ENCODE results near the gene RASA1. TPM values are rescaled to one million over a fixed set of nuclear protein-coding genes. Genes with fewer than 3 reads are reported as not detected.

RASA1 gene
- total RNA-seq, 1 donor from 2014 or later = 20.6 TPM

DNA sequence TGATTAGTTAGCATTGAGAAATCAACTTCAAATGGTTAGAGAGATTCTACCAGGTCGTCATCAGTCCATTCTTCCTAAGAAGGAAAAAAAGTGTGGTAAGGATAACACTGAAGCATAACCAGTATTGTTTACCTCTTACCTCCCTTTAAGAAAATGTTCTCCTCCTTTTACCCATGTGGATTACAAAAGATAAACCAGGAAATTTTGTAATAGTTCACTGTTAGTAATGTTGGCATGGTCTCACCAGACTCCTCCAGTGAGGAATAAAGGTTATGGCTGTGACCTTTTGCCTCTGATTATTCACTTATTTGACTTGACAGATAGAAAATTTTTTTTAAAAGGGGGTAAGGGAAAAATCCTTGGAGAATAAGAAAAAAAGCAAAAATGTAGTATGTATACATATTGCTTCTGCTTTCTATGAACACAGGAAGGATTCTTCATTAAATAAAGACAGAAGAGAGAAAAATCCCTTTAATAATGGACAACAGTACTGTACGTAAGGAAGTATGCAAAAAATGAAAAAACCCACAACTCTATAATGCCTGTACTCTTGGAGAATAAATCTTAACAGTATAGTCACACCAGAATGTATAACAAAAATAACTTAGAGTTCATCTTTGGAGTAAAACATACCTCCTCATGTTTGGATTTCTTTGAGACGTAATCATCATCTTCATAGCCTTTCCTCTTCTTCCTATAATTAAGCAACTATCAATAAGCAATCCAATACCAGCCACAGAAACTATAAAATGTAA is 126.9 kb downstream of the RASA1 start:
- DNase-seq (no peak), ATAC-seq (peak; percentile 32)
- intact Hi-C loops (cut with micrococcal nuclease) = no loop called here

DNA sequence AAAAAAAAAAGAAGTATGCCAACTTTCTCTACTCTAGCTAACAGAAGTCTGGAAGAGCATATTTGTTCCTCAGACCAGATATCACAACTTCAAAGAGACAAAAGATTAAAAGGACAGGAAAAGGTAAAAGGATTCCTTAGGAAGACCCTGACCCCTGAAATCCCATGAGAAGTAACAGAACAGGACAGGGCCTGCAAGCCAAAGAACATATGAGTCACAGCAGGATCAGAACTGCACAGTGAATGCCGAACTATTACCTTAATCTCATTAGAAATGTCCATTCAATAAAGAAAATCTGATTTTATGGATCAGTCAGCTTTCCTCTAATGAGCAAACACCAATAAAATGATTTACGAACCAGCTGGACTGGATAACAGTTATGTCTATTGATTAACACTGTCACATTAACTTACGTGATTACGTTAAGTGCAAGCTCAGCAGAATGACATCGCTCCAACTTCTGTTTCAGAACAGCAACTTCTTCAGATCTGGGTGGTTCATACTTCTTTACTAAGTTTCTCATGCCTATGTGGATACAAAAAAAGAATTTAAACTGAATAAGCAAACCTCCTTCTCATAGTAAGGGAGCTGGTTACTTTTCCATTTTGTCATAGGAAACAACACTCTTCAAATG is 131.4 kb downstream of the RASA1 start:
- intact Hi-C loops (cut with micrococcal nuclease) = no loop called here
- DNase-seq (no peak), ATAC-seq (no peak)

DNA sequence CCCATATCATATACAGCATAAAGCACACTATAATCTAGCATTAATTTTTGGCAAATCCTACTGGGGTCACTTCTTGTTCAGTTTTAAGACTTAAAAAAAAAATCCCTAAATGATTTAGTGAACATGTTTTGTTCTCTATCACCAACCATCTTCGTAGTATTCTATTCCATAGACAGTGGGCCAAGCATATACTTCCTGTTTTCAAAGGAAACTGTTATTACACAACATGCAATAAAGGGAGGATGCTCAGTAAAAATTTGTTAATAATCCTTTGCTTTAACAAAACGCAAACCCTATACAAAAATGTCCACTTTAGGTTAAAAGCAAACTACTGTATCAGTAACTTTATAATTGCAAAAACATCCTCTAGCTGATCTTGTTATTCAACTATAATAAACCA is 132.0 kb downstream of the RASA1 start:
- intact Hi-C loops (cut with micrococcal nuclease) = no loop called here
- ATAC-seq (no peak), DNase-seq (no peak)

DNA sequence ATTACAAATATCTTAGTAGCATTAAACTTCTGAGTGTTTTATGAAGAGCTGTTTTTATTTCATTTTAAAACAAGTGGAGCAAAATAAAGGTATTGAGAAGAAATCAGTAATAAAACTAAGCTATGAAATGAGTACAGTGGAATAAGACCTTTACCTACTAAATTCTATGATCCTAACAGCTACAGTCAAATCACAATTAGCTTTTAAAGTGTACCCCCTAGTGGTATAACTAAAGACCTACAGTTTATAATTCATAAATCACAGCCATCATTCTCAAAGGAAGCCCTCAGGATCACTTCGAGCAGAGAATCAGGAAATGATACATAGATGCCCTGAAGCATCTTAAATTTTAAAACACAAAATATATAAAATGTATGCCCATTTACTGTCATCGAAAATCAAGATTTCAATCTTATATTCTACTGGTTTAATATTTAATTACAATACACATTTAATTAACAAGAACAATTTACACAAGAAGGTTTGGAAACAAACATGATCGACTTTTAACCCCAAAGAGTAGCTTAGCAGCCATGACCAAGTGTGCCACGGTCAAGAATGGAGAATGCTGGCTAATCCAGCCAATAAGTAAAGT is 132.7 kb downstream of the RASA1 start:
- ATAC-seq (peak; percentile 57), DNase-seq (no peak)
- intact Hi-C loops (cut with micrococcal nuclease) = no loop called here

DNA sequence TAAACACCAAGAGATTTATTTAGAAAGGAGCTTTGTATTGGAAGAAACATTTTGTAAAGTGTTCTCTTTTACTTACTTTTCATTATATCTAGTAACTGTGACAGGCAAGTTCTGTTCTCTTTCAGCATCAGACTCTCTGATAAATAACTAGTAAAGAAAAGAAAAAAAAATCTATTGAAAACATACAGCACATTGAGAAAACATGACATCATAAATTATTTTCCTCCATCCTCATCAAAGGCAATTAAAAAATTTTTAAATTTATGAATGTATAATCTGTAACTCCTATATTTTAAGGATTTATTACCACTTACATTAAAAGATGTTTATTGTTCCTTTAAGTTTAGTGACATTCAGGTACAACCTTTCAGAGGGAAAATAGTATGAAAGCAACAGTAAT is 133.9 kb downstream of the RASA1 start:
- DNase-seq (no peak), ATAC-seq (no peak)
- intact Hi-C loops (cut with micrococcal nuclease) = no loop called here

DNA sequence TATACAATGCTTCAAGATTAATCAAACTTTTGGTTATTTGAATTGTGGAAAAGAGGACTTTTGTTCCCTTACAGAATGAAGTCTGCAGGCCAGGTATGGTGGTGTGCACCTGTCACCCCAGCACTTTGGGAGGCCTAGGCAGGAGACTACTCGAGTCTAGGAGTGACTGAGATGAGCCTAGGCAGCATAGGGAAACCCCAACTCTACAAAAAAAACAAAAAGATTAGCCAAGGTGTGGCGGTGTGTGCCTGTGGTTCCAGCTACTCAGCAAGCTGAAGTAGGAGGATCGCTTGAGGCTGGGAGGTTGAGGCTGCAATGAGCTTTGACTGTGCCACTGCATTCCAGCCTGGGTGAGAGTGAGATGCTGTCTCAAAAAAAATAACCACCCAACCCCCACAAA is 135.7 kb downstream of the RASA1 start:
- ATAC-seq = no peak
- intact Hi-C loops (cut with micrococcal nuclease) = no loop called here
- DNase-seq = no peak

DNA sequence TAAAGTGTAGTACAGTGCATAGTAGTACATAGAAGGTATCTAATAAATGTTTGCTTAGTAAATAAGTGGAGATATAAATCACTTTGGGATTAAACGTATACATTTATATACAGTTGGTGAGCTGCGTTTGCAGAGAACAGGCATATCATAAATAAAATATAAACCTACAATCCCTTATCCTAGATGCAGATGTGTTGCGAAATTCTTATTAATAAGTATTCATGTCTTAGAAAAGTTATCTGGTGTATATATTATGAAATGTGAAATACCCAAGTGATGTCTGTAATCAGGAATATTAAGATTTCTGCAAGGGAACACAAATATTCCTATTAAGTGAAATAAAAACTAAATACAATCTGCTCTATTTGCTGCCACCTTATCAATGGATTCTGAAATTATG is 136.2 kb downstream of the RASA1 start:
- ATAC-seq (no peak), DNase-seq (no peak)
- intact Hi-C loops (cut with micrococcal nuclease) = no loop called here

DNA sequence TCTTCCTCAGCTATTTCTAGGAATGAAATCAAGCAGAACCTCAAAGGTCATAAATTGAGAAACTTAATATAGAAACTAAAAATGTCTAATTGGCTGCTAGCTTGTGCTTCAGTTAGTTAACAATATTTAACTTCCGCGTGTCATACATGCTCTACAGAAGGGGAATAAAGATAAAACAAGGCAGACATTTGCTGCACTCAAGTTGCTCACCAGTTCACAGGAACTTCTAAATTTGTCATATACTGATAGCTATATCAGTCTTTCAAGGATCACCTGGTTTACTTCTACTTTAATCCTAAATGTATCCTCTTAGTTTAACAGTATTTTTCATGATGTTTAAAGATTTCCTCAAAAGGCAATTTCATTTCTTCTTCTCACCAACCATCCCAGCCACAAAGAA is 136.7 kb downstream of the RASA1 start:
- intact Hi-C loops (cut with micrococcal nuclease) = no loop called here
- DNase-seq (no peak), ATAC-seq (no peak)

DNA sequence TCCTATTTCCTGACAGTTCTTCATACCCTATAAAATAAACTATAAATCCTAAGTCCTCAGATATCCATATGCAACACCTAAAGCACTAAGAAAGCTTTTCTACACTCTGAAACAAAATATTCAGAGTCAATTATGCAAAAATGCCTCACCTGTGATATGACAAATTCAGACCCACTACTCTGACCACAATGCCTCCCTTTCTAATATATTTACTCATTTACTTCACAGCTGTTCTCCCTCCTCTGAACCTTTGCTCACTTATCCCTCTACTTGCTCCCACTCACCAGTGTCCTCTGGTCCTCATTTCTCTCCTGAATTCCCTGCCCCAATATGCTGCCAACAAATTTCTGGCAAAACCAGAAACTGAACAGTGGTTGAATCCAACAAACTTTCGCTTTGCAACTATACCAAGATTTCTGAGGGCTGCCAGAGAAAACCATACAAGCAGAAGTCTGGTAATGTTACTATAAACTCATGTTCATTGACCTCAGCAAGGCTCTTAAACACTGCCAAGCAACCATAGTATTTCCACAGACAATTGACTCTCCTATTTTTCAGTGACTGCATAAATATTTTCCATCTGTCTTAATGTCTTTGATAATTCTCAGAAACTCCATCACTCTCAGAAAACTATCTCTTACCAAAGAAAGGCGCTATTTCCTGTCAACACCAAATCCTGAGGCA is 137.9 kb downstream of the RASA1 start:
- ATAC-seq (no peak), DNase-seq (no peak)
- intact Hi-C loops (cut with micrococcal nuclease) = no loop called here

DNA sequence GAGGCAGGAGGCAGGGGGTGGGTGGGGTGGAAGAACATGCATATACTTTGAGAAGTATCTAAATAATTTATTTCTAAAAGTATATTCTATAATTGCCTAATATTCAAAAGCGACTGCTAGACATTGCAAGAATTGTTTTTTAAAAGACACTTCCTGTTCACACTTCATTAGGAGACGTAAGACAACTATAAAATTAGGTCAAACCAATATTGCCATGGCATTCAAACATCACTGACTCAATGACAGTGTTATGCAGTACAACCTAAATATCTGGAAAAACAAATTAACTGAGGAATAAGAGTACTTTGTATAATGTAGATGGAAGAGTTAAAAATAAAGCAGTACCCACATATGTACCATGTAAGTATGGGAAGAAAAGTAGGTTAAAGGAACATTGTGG is 140.5 kb downstream of the RASA1 start:
- intact Hi-C loops (cut with micrococcal nuclease) = no loop called here
- DNase-seq (no peak), ATAC-seq (no peak)

DNA sequence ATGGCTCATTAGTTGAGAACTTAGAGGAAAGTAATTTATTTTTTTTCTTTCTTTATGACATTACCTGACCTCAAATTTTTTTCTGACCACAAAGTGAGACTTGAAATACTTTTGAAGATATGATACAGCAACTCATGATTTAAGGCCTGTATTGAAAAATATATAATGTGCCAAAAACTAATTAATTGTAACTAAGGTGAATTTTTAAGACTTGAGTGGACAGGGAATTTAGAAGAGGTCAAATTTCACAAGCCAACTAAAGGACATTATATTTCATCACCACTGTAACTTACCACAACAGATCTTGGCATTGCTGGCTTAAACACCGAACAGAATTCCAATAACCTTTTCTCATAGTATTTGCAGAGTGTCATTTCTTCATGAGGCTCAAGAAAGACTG is 143.2 kb downstream of the RASA1 start:
- intact Hi-C loops (cut with micrococcal nuclease) = no loop called here
- DNase-seq (no peak), ATAC-seq (no peak)

DNA sequence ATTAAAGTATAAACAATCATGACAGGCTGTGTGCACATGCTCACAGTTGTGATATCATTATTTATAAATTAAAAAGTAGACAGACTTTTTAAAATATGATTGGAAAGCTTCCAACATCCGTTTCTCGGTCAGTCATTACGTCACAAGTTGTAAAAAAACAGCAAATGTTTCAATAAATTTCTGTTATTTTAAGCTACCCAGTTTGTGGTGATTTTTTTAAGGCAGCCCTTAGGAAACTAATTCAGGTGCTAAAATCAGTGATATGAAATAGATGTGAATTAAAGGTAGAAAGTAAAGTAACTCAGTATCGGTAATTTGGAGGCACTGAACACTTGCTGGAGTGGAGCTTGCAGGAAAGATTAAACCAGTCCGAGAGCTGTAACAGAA is 143.9 kb downstream of the RASA1 start:
- no peak for DNase-seq
- no peak for ATAC-seq
- intact Hi-C loops (cut with micrococcal nuclease) = no loop called here

DNA sequence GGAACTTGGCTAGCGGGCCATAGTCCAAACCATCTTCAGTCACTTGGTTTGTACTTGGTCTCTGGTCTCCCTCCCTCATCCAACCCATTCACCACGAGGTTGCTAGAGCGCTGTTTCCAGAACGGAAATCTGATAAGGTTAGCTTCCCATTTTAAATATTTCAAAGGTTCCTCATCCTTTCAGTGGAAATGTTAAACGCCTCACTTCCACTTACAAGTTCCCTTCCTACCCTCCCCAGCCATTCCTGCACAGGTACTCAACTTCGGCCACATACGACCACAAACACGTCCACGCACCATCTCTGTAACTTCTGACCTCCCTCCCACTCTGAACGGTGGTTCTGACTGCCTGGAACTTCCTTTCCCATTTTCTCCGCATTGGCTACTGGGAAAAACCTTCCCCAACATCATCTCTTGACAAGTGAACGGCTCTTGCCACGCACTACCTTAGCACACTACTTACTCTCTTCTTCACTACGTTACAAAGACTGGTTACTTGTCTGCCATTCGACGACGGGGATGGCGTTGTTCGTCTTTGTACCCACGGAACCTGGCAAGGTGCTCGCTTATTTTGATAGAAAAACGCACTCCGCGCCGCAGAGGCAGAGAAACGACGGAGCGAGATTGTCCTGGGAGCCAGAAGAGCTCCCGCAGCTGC is 144.4 kb downstream of the RASA1 start:
- peak; percentile 41 for ATAC-seq
- no peak for DNase-seq
- intact Hi-C loops (cut with micrococcal nuclease) = no loop called here

DNA sequence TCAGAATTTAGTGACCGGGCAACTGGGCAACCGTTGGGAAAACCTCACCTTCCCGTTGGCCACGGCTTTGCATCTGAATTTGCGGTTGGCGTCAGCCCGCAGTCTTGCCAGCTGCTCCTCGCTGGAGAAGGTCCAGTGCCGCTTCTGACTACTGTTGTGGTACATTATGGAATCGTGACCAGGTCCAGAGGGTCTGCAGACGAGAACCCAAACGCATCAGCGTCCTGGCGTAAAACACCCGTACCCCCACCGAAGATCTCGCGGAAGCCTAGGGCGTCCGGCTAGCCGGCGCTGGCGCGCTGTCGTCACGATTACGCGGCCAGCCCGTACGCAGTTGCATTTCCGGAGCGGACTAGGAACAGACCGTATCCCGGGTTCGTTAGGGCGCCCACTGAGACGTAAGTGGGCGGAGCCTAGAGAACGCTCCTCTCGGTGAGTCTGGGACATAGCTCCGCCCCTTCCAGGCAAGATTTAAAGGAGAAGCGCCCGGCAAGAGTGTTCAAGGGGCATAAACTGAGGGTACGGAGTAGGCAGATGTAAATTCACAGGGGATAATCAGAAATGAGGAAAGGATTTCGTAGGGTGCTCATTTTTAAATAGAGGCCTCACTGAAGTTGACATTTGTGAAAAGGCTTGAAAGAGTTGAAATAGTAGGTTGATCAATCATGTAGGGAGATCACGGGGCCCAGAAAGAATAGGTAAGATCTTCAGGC is 145.1 kb downstream of the RASA1 start, which contains the start of gene CCNH:
Gene CCNH (minus strand): TSS at position 301 of the 713 bp plus-strand sequence. CDS start 136 bp downstream, at position 165.
- peak; percentile 99 for ATAC-seq
- intact Hi-C loops (cut with micrococcal nuclease) = no loop called here
- DNase-seq = peak; percentile 98

DNA sequence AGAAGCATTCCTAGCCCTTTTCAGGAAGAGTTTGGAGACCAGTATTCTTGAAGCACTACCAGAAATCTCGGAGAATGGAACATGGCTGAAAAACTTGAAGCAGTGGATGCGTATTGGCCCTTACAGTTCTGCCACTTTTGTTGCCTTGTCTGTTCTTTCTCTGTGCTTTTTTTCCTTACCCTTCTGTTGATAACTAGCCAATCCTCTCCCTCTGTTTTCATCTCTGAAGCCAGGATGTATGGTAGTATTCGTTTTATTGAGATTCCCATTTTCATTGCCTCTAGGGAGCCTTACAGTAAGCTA is 145.6 kb downstream of the RASA1 start:
- ATAC-seq = no peak
- intact Hi-C loops (cut with micrococcal nuclease) = no loop called here

DNA sequence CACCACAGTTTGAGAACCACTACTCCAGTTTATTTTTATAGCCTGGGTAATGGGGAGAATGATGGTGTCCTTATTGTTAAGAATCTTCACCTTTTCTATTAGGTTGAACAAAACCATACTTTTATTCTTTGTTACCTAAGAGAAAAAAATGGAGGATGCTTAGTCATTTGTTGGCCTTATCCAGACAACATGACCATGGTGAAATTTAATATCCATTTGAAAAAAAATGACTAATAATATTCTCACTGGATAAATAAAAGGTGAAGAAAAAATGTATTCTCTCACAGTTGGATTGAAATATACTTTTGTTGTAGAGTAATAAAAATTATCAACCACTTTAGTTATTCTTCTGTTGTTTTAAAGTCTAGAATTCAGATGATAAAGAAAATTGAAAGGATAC is 150.8 kb downstream of the RASA1 start:
- ATAC-seq (no peak), DNase-seq (no peak)
- intact Hi-C loops (cut with micrococcal nuclease) = no loop called here

More for the DNA sequence above, 145.6 kb downstream of the RASA1 start:
- DNase-seq = no peak

DNA sequence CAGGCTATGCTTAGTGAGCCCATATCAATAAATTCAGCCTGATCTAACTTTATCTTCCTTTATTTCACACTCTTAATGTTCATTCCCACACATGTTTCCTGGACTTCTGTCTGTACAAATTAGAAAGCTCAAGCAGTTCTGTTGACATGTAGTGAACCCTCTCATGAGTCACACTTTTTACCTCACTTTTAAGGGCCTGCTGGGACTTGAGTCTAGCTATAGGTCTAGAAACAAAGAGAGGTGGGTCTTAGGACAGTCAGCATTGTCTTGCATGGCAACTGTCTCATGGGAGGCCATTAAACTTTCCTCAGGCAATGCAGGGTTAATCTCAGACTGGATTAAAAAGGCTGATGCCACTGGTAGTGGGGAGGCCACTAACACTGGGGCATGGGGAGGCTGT is 153.6 kb downstream of the RASA1 start:
- no peak for DNase-seq
- intact Hi-C loops (cut with micrococcal nuclease) = no loop called here
- ATAC-seq = no peak

DNA sequence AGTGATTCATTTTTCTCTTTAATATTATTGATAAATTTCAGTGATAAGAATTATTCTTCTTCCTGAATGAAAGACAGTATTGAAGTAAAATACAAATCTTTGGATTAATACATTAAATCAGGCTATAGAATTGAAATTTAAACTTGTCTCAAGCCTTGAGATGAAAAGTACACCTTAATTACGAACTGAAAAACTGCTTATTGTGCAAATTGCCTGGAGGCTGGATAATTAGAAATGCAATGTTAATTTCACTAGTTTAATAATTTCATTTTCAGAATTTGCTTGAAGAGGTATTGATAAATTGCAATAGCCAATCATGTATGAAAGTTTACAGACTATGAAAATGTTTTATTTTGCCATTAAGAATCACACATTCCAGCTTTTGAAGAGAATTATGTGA is 156.1 kb downstream of the RASA1 start:
- intact Hi-C loops (cut with micrococcal nuclease) = no loop called here
- no peak for DNase-seq
- no peak for ATAC-seq

DNA sequence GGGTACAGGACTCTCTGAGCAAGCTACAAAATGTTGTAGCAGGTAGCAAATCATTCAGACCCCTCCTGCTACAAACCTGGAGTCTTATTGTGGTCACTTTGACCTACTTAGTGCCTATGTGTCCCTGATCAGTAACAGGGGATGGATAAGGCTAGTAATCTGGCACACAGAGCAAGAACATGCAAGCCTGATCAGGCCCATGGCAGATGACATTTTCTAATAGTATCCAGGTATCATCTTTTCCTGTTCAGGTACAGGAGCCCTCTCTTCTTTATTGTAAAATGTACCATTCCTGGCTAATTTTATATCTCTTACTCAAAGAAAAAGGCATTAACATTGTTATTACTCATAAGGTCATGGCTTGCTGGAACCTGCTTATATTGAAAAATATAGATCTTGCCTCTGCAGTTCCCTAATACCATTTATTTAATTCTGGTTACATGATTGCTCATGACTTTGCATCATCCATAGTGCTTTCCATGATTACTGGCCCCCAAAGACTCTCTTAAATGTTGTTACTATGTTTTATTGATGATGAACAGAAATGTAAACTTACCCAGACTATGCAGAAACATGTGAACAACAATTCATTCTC is 163.3 kb downstream of the RASA1 start:
- ATAC-seq = no peak
- no peak for DNase-seq
- intact Hi-C loops (cut with micrococcal nuclease) = no loop called here
